Measurements from ENCODE around the gene ZFY. TPM values are rescaled to one million over a fixed set of nuclear protein-coding genes. Genes with fewer than 3 reads are reported as not detected.

The ZFY gene
- total and polyA plus RNA-seq, 5 donors from 2014 or later: 10.0 TPM; not detected in 4

GRCh38 chrY:3023606-3024005, 88.4 kb downstream of the ZFY start:
- Histone ChIP-seq H3K27ac (ENCODE audit: insufficient read depth, low read length, poor library complexity, severe bottlenecking) (no peak overlapping the region), H3K27me3 (ENCODE audit: control insufficient read depth, insufficient read depth, low read length) (no peaks in the 10 kb centered on the region), H3K4me1 (ENCODE audit: control insufficient read depth, insufficient read depth, low read length, poor library complexity, severe bottlenecking) (no peaks in the 10 kb centered on the region), H3K4me3 (ENCODE audit: low read depth, low read length) (no peak overlapping the region), H3K36me3 (ENCODE audit: control insufficient read depth, insufficient read depth, low read length) (no peaks in the 10 kb centered on the region), H3K9me3 (ENCODE audit: control insufficient read depth in 2 of 2, low read length in 2 of 2) (no peaks in the 10 kb centered on the region)
- Mint-ChIP-seq H3K9me3 (no peaks in the 10 kb centered on the region), H3K36me3 (no peaks in the 10 kb centered on the region), H3K27me3 (no peaks in the 10 kb centered on the region), H3K4me3 (no peak overlapping the region), H3K4me1 (peaks cover 0 to 29% (median 9%) of the 10 kb centered on the region in 4 donors), H3K27ac (peak overlapping the region in 1 of 3 donors; percentile 60)
- ATAC-seq (ENCODE audit: low read depth in 2 of 2): no peak
- no peak for DNase-seq

DNA sequence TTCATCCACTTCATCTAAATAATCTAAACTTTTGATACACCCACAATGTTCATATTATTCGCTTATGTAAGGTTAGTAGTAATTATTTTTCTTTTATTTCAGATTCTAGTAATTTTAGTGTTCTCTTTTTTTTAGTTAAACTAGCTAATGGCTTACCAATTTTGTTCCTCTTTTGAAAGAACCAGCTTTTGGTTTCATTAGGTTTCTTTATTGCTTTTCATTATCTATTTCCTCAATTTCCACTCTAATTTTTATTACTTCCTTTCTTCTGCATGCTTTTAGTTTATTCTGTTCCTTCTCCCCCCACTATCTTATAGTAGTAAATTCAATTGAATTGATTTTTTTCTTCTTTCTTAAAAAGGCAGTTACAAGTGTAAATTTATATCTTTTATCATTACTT, 90.2 kb downstream of the ZFY start:
- no peaks in the 10 kb centered on the region for H3K4me1 ChIP-seq (ENCODE audit: control insufficient read depth, insufficient read depth, low read length, poor library complexity, severe bottlenecking)
- Mint-ChIP-seq H3K4me3 (no peak overlapping the region), H3K36me3 (no peaks in the 10 kb centered on the region), H3K9me3 (no peaks in the 10 kb centered on the region), H3K27ac (no peak overlapping the region), H3K4me1 (peaks cover 0 to 40% (median 8%) of the 10 kb centered on the region in 4 donors), H3K27me3 (no peaks in the 10 kb centered on the region)
- H3K27ac ChIP-seq (ENCODE audit: insufficient read depth, low read length, poor library complexity, severe bottlenecking): no peak overlapping the region
- no peak overlapping the region for H3K4me3 ChIP-seq (ENCODE audit: low read depth, low read length)
- no peaks in the 10 kb centered on the region for H3K36me3 ChIP-seq (ENCODE audit: control insufficient read depth, insufficient read depth, low read length)
- no peak for ATAC-seq (ENCODE audit: low read depth in 2 of 2)
- no peaks in the 10 kb centered on the region for H3K9me3 ChIP-seq (ENCODE audit: control insufficient read depth in 2 of 2, low read length in 2 of 2)
- DNase-seq: no peak
- no peaks in the 10 kb centered on the region for H3K27me3 ChIP-seq (ENCODE audit: control insufficient read depth, insufficient read depth, low read length)

Other genes starting within 250 kb of the ZFY start
- gene SRY, start 147.7 kb upstream of the ZFY start, total RNA-seq: not detected
- not detected for gene SRY, start 147.7 kb upstream of the ZFY start, polyA plus RNA-seq
- gene RPS4Y1, start 93.8 kb upstream of the ZFY start, total RNA-seq: not detected
- 100 to 1,000 TPM in 1 of 4 donors, not detected in 3; 435 TPM for gene RPS4Y1, start 93.8 kb upstream of the ZFY start, polyA plus RNA-seq